Endothelial cell of umbilical vein (primary cell): Measurements from ENCODE around the gene PIP4P1. TPM values are rescaled to one million over a fixed set of nuclear protein-coding genes. Genes with fewer than 3 reads are reported as not detected.

Source experiments
- BruUV-seq: library from RNA; stranded (reverse); fragments of 400-500 nt; replicated peaks from 2 replicates; lab custom pipeline; 2021; lab: Mats Ljungman, UMichigan
- CTCF ChIA-PET: fragments of 300-600, 350-600 bp; sonication (Branson Sonifier 250); formaldehyde crosslinking; loops from one replicate; lab custom pipeline; 2021; ENCODE audit warnings: antibody characterized with exemption, inconsistent platforms; lab: Charles Lee
- POLR2A ChIA-PET: fragments of 300-600, 350-600 bp; sonication (Branson Sonifier 250); formaldehyde crosslinking; loops from one replicate; lab custom pipeline; 2021; ENCODE audit warnings: antibody characterized with exemption, inconsistent platforms; lab: Charles Lee
- DNase-seq: peaks from one replicate; pipeline ENCODE4 v3.0.0-alpha.2; 2011; ENCODE audit warnings: low read depth, low spot score
- FAIRE-seq: peaks from 2 replicates; lab custom pipeline; 2011; peaks lifted over from hg19 to GRCh38; lab: Jason Lieb, UNC
- H2AFZ ChIP-seq: 2 replicates; pipeline ENCODE4 v1.6.0; 2012; ENCODE audit warnings: low read depth, low read length, control low read depth, inconsistent platforms
- H3K27ac ChIP-seq: 2 replicates; pipeline ENCODE4 v1.5.1; 2011; ENCODE audit warnings: low read depth, mild to moderate bottlenecking, control low read depth, low read length, moderate library complexity; ENCODE audit not compliant: insufficient read depth
- H3K27me3 ChIP-seq, 2 experiments: 2 replicates each; pipeline versions ENCODE4 v1.6.0 to v1.6.1; 2011; ENCODE audit warnings: low read length in 2 of 2, mixed read lengths in 1 of 2; ENCODE audit not compliant: control insufficient read depth in 2 of 2, insufficient read depth in 2 of 2
- H3K36me3 ChIP-seq, 2 experiments: 2 replicates in 1 of 2; 3 replicates in 1 of 2; pipeline ENCODE4 v1.5.1; 2011; ENCODE audit warnings: low read length in 2 of 2, mild to moderate bottlenecking in 1 of 2, moderate library complexity in 1 of 2; ENCODE audit not compliant: control insufficient read depth in 2 of 2, insufficient read depth in 2 of 2; ENCODE audit errors: extremely low read depth in 1 of 2
- H3K4me1 ChIP-seq: 3 replicates; pipeline ENCODE4 v1.5.1; 2011; ENCODE audit warnings: mild to moderate bottlenecking, low read length; ENCODE audit not compliant: control insufficient read depth, insufficient read depth; ENCODE audit errors: extremely low read depth
- H3K4me2 ChIP-seq: 2 replicates; pipeline ENCODE4 v1.6.1; 2011; ENCODE audit warnings: low read length, control low read depth, mixed read lengths; ENCODE audit not compliant: insufficient read depth
- H3K4me3 ChIP-seq, 3 experiments: fragments of 200-600 bp in 1 of 3; sonication (generic), shearing (Covaris generic) in 1 of 3; replicated peaks in 1 of 3; 2 replicates each; pipeline ENCODE4 v1.5.1; 2011 to 2016; ENCODE audit warnings: control low read depth in 3 of 3, low read length in 3 of 3, mild to moderate bottlenecking in 2 of 3, inconsistent platforms in 1 of 3, low read depth in 1 of 3, moderate library complexity in 1 of 3; ENCODE audit not compliant: insufficient read depth in 1 of 3
- H3K79me2 ChIP-seq: 2 replicates; pipeline ENCODE4 v1.6.0; 2012; ENCODE audit warnings: low read length, inconsistent platforms; ENCODE audit not compliant: control insufficient read depth, insufficient read depth
- H3K9ac ChIP-seq: replicated peaks from 2 replicates; pipeline ENCODE3; 2011; ENCODE audit warnings: low read length, control low read depth; ENCODE audit not compliant: insufficient read depth; ENCODE audit errors: extremely low read depth
- H3K9me1 ChIP-seq: replicated peaks from 3 replicates; pipeline ENCODE4 v1.6.0; 2011; ENCODE audit warnings: mild to moderate bottlenecking, low read length; ENCODE audit not compliant: control insufficient read depth, insufficient read depth; ENCODE audit errors: extremely low read depth
- H3K9me3 ChIP-seq: replicated peaks from 2 replicates; pipeline ENCODE4 v1.5.1; 2012; ENCODE audit warnings: low read length, inconsistent platforms; ENCODE audit not compliant: control insufficient read depth, insufficient read depth
- H4K20me1 ChIP-seq: replicated peaks from 2 replicates; pipeline ENCODE3; 2011; ENCODE audit warnings: mild to moderate bottlenecking, low read length; ENCODE audit not compliant: control insufficient read depth, insufficient read depth; ENCODE audit errors: extremely low read depth
- EZH2 ChIP-seq: IDR thresholded peaks from 2 replicates; pipeline ENCODE4 v1.6.1; 2012; ENCODE audit warnings: borderline replicate concordance, low read depth, mild to moderate bottlenecking, moderate library complexity, low read length, inconsistent platforms; ENCODE audit not compliant: severe bottlenecking
- FOS ChIP-seq: IDR thresholded peaks from 2 replicates; pipeline ENCODE4 v1.6.1; 2011; ENCODE audit warnings: mild to moderate bottlenecking, low read length, moderate library complexity, borderline replicate concordance; ENCODE audit not compliant: insufficient read depth
- GATA2 ChIP-seq: IDR thresholded peaks from 2 replicates; pipeline ENCODE4 v1.7.0; 2011; ENCODE audit warnings: low read depth, mild to moderate bottlenecking, moderate library complexity, mixed read lengths, low read length; ENCODE audit not compliant: insufficient read length, insufficient read depth
- JUN ChIP-seq: IDR thresholded peaks from 2 replicates; pipeline ENCODE4 v1.6.1; 2011; ENCODE audit warnings: borderline replicate concordance, low read depth; ENCODE audit not compliant: insufficient read length, insufficient read depth
- MYC ChIP-seq: IDR thresholded peaks from one replicate; pipeline ENCODE4 v1.6.1; 2011; ENCODE audit warnings: mild to moderate bottlenecking, low read depth, low read length
- POLR2A ChIP-seq: IDR thresholded peaks from 2 replicates; pipeline ENCODE4 v1.6.1; 2012; ENCODE audit warnings: low read depth, mild to moderate bottlenecking, control low read depth, low read length
- POLR2AphosphoS5 ChIP-seq: IDR thresholded peaks from 2 replicates; pipeline ENCODE4 v1.6.1; 2012; ENCODE audit warnings: low read depth, mild to moderate bottlenecking, control low read depth, low read length, moderate library complexity; ENCODE audit not compliant: insufficient read depth
- dilution Hi-C: fragments of 300-500 bp; cut with MboI; formaldehyde crosslinking; loops from one replicate; pipeline ENCODE4 v1.15.0; 2019; ENCODE audit warnings: low sequenced_read_pairs; ENCODE audit not compliant: extremely low pct_ligation_motif_present
- intact Hi-C: fragments of 100-400 bp; cut with micrococcal nuclease; formaldehyde crosslinking; loops from one replicate; pipeline ENCODE4 v1.10.0; 2022
- polyA plus RNA-seq, 4 experiments: library from polyadenylated mRNA; depleted of rRNA in 3 of 4; stranded (reverse) in 3 of 4; unstranded in 1 of 4; fragments of >200 nt; gene quantifications; 2 replicates each; pipeline versions ENCODE4 v1.2.1 to v1.2.3, GENCODE V29; 2011 to 2012; ENCODE audit warnings: missing spikeins in 1 of 4
- total RNA-seq: library from RNA; stranded (reverse); gene quantifications from 2 replicates; pipeline ENCODE4 v1.2.3, GENCODE V29; 2021
- TF ChIP-seq, protein P1 (sequence below), 2 donors: IDR thresholded peaks; 1 replicate in 1 of 2; 2 replicates in 1 of 2; pipeline ENCODE4 v1.5.1; 2011; ENCODE audit warnings: low read length in 2 of 2, mild to moderate bottlenecking in 2 of 2, moderate library complexity in 2 of 2, control low read depth in 1 of 2, inconsistent platforms in 1 of 2, low read depth in 1 of 2; ENCODE audit not compliant: insufficient read depth in 1 of 2; ENCODE audit errors: extremely low read depth in 1 of 2
- TF ChIP-seq, protein P2 (sequence below): IDR thresholded peaks from 2 replicates; pipeline ENCODE4 v1.6.1; 2011; ENCODE audit not compliant: insufficient read depth, insufficient read length

Gene PIP4P1
- total and polyA plus RNA-seq, 2 donors (not counting 3 experiments of a cell fraction or from before 2014, with no cell fraction given): 28.6 to 52.5 TPM

DNA sequence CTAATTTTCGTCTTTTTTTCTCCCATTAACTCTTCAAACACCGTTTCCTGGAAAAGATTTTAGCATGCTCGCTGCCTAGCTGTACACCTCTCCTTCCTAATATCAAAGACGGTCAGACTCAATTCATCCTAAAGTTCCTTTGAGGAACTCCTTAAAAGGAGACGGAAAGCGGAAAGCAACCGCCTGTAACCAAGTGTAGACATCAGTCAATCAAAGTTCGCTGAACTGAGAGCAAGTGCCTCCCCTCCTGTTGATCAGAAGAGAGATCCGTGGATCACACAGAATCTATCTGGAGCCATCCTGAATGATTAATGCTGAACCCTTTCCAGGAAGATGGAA lies 47.5 kb downstream of the PIP4P1 start:
- H3K27me3 ChIP-seq: no peaks in the 10 kb centered on the region
- CTCF ChIA-PET: interaction anchor here (1.2 to 4.3 kb wide), 7 partner anchors 9 to 193 kb away, joined by 3 to 110 read pairs (median 13); partner anchors contain the start of genes APEX1 and OSGEP
- dilution Hi-C loops: no loop called here
- intact Hi-C loops: loop anchor here (1.0 to 5.0 kb wide), 7 partner anchors 14 to 267 kb away; partner anchors contain the start of genes APEX1, CCNB1IP1, PNP and TTC5
- TSS peak; percentile 90 for BruUV-seq
- no peaks in the 10 kb centered on the region for H3K36me3 ChIP-seq
- FAIRE-seq: no peak
- no peak for TF ChIP-seq JUN
- no peak for TF ChIP-seq MYC
- no peak for TF ChIP-seq FOS
- TF ChIP-seq GATA2: no peak
- TF ChIP-seq EZH2: no peak
- TF ChIP-seq, protein P1, sequence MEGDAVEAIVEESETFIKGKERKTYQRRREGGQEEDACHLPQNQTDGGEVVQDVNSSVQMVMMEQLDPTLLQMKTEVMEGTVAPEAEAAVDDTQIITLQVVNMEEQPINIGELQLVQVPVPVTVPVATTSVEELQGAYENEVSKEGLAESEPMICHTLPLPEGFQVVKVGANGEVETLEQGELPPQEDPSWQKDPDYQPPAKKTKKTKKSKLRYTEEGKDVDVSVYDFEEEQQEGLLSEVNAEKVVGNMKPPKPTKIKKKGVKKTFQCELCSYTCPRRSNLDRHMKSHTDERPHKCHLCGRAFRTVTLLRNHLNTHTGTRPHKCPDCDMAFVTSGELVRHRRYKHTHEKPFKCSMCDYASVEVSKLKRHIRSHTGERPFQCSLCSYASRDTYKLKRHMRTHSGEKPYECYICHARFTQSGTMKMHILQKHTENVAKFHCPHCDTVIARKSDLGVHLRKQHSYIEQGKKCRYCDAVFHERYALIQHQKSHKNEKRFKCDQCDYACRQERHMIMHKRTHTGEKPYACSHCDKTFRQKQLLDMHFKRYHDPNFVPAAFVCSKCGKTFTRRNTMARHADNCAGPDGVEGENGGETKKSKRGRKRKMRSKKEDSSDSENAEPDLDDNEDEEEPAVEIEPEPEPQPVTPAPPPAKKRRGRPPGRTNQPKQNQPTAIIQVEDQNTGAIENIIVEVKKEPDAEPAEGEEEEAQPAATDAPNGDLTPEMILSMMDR (IDR thresholded peaks at IDR 0.05; ENCODE audit: extremely low read depth in 1 of 2, insufficient read depth in 1 of 2, low read depth in 1 of 2, low read length in 2 of 2): no peak
- TF ChIP-seq POLR2A: no peak
- no peak for TF ChIP-seq POLR2AphosphoS5
- TF ChIP-seq, protein P2, sequence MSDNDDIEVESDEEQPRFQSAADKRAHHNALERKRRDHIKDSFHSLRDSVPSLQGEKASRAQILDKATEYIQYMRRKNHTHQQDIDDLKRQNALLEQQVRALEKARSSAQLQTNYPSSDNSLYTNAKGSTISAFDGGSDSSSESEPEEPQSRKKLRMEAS: no peak
- no peaks in the 10 kb centered on the region for H3K9me1 ChIP-seq
- POLR2A ChIA-PET: interaction anchor here (0.7 to 1.8 kb wide), 7 partner anchors 9 to 268 kb away, joined by 3 to 10 read pairs (median 4); partner anchors contain the start of genes APEX1, PARP2 and PNP
- H4K20me1 ChIP-seq: no peaks in the 10 kb centered on the region
- no peaks in the 10 kb centered on the region for H3K9me3 ChIP-seq
- peak; percentile 30 for DNase-seq
- peak overlapping the region; percentile 92 for H3K9ac ChIP-seq
- peak overlapping the region; percentile 85 for H3K27ac ChIP-seq
- H3K4me3 ChIP-seq: peak overlapping the region; percentile 80 to 97 (median 86)
- peak overlapping the region; percentile 98 for H2AFZ ChIP-seq
- H3K4me2 ChIP-seq: peak overlapping the region; percentile 99
- peaks cover 17% of the 10 kb centered on the region for H3K4me1 ChIP-seq
- peaks cover 4% of the 10 kb centered on the region for H3K79me2 ChIP-seq
